BE2C (cell line): ENCODE results near the gene JAKMIP1.

Experiments
- DNase-seq: peaks from one replicate; pipeline ENCODE4 v3.0.0-alpha.2; 2020
- H3K27me3 ChIP-seq: fragments of 250-450 bp; sonication (Bioruptor Pico); 2 replicates; pipeline ENCODE4 v1.5.1; 2020; ENCODE audit warnings: mild to moderate bottlenecking
- H3K36me3 ChIP-seq: fragments of 250-450 bp; sonication (Bioruptor Pico); 2 replicates; pipeline ENCODE4 v1.5.1; 2020; ENCODE audit warnings: mild to moderate bottlenecking
- H3K4me1 ChIP-seq: fragments of 250-450 bp; sonication (Bioruptor Pico); 2 replicates; pipeline ENCODE4 v1.5.1; 2020
- H3K4me3 ChIP-seq: 2 replicates; pipeline ENCODE4 v1.5.1; 2011; ENCODE audit warnings: low read depth, low read length
- H3K9me3 ChIP-seq: fragments of 250-450 bp; sonication (Bioruptor Pico); 2 replicates; pipeline ENCODE4 v1.5.1; 2020
- CTCF ChIP-seq: IDR thresholded peaks from 2 replicates; pipeline ENCODE4 v1.5.1; 2012; ENCODE audit warnings: mild to moderate bottlenecking, low read depth, low read length

JAKMIP1 gene

DNA sequence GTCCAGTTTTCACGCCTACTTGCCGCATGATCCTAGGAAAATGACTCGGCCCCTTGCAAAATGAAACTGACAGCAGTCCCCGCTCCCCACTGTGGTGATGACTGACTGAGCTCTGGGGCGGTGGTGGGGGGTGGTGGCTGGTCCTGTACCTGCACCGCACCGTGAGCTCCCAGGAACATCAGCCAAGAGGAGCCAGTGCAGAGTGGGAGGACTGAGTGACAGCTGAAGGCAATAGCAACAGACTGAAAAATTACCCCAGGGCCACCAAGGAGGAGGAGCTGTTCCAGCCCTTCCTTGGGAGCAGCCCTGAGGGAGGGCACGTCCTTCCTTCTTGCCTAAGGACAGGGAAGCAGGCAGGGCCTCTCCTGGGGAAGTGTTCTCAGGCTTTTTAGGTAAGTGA is 179.7 kb downstream of the JAKMIP1 start:
- DNase-seq, result no peak
- no peaks in the 10 kb centered on the region for H3K36me3 ChIP-seq
- H3K4me1 ChIP-seq, result no peaks in the 10 kb centered on the region
- H3K27me3 ChIP-seq, result no peaks in the 10 kb centered on the region
- no peak overlapping the region for H3K4me3 ChIP-seq
- no peaks in the 10 kb centered on the region for H3K9me3 ChIP-seq
- no peak for TF ChIP-seq CTCF

GRCh38 chr4:6019316-6020263 is 180.8 kb downstream of the JAKMIP1 start:
- Histone ChIP-seq H3K4me1 (no peaks in the 10 kb centered on the region), H3K9me3 (no peaks in the 10 kb centered on the region), H3K36me3 (no peaks in the 10 kb centered on the region), H3K4me3 (no peak overlapping the region), H3K27me3 (no peaks in the 10 kb centered on the region)
- DNase-seq, result peak; percentile 55
- TF ChIP-seq CTCF, result peak; percentile 93

GRCh38 chr4:6018331-6018730 is 182.0 kb downstream of the JAKMIP1 start, which contains the start of gene C4orf50:
TSS of gene C4orf50 (minus strand) at chr4:6018431.
- no peak for DNase-seq
- no peaks in the 10 kb centered on the region for H3K36me3 ChIP-seq
- no peaks in the 10 kb centered on the region for H3K27me3 ChIP-seq
- no peaks in the 10 kb centered on the region for H3K9me3 ChIP-seq
- H3K4me3 ChIP-seq, result no peak within 1 kb of the TSS
- TF ChIP-seq CTCF, result no peak
- no peaks in the 10 kb centered on the region for H3K4me1 ChIP-seq

- H3K9me3 ChIP-seq, result no peaks in the 10 kb centered on the region
- no peaks in the 10 kb centered on the region for H3K4me1 ChIP-seq
- H3K36me3 ChIP-seq, result no peaks in the 10 kb centered on the region
- no peak for DNase-seq
- no peak for TF ChIP-seq CTCF
- H3K4me3 ChIP-seq, result no peak overlapping the region
- H3K27me3 ChIP-seq, result no peaks in the 10 kb centered on the region
Measured at GRCh38 chr4:6017800-6018199, 182.5 kb downstream of the JAKMIP1 start.

DNA sequence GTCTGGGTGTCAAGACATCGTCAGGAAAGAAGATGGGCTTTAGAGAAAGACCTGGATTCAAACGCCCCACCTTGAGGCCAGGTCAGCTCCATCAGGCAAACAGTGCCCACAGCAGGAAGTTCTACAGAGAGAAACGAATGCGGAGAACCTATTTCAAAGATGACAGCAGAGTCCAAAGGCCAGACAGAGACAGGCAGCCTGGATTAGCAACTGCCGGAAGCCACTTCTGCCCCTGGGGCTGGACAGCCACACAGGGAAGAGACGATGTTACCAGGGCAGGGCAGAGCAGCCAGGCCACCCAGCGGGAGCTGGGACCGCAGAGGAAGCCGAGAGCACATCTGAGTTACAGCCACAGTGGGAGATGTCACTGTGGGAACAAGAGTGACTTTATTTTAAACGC is 183.3 kb downstream of the JAKMIP1 start:
- no peak for TF ChIP-seq CTCF
- Histone ChIP-seq H3K36me3 (no peaks in the 10 kb centered on the region), H3K9me3 (no peaks in the 10 kb centered on the region), H3K4me1 (no peaks in the 10 kb centered on the region; the same call in 1 of the 2 replicates), H3K27me3 (no peaks in the 10 kb centered on the region), H3K4me3 (no peak overlapping the region)
- DNase-seq, result no peak

GRCh38 chr4:6013564-6013963 is 186.8 kb downstream of the JAKMIP1 start:
- H3K27me3 ChIP-seq, result no peaks in the 10 kb centered on the region
- H3K4me1 ChIP-seq, result peaks cover 4% of the 10 kb centered on the region
- H3K4me3 ChIP-seq, result no peak overlapping the region
- no peaks in the 10 kb centered on the region for H3K36me3 ChIP-seq
- H3K9me3 ChIP-seq, result no peaks in the 10 kb centered on the region
- no peak for DNase-seq
- no peak for TF ChIP-seq CTCF
